Smooth muscle cell (in vitro differentiated cells): Measurements from ENCODE around the gene PODXL2. TPM values are rescaled to one million over a fixed set of nuclear protein-coding genes. Genes with fewer than 3 reads are reported as not detected.

Experiments used
- DNase-seq: peaks from one replicate; lab custom pipeline; 2025; ENCODE audit not compliant: unreplicated experiment; lab: John Stamatoyannopoulos, UW
- H2AFZ ChIP-seq: fragments of 200-600 bp; sonication (generic); 2 replicates; pipeline ENCODE4 v1.6.0; 2016; ENCODE audit warnings: antibody characterized with exemption, low read depth, mild to moderate bottlenecking
- H3F3A ChIP-seq: fragments of 200-600 bp; sonication (generic); 2 replicates; pipeline ENCODE4 v1.6.0; 2017; ENCODE audit warnings: antibody characterized with exemption, low read depth
- H3K27ac ChIP-seq: fragments of 200-600 bp; sonication (generic); 2 replicates; pipeline ENCODE4 v1.5.1; 2016; ENCODE audit warnings: low read depth, mild to moderate bottlenecking
- H3K27me3 ChIP-seq: fragments of 200-600 bp; sonication (generic); 2 replicates; pipeline ENCODE4 v1.6.1; 2016; ENCODE audit warnings: low read depth, mild to moderate bottlenecking
- H3K36me3 ChIP-seq: fragments of 200-600 bp; sonication (generic); 2 replicates; pipeline ENCODE4 v1.5.1; 2016; ENCODE audit warnings: low read depth
- H3K4me1 ChIP-seq: fragments of 200-600 bp; sonication (generic); 2 replicates; pipeline ENCODE4 v1.5.1; 2016; ENCODE audit warnings: low read depth
- H3K4me2 ChIP-seq: fragments of 200-600 bp; sonication (generic); 2 replicates; pipeline ENCODE4 v1.6.0; 2016; ENCODE audit warnings: mild to moderate bottlenecking
- H3K4me3 ChIP-seq: fragments of 200-600 bp; sonication (generic); 2 replicates; pipeline ENCODE4 v1.5.1; 2016; ENCODE audit warnings: mild to moderate bottlenecking
- H3K79me2 ChIP-seq: fragments of 200-600 bp; sonication (generic); 2 replicates; pipeline ENCODE4 v1.6.0; 2016; ENCODE audit warnings: low read depth, mild to moderate bottlenecking
- H3K9ac ChIP-seq: fragments of 200-600 bp; sonication (generic); 2 replicates; pipeline ENCODE4 v1.6.0; 2016; ENCODE audit warnings: low read depth
- H3K9me3 ChIP-seq: fragments of 200-600 bp; sonication (generic); replicated peaks from 2 replicates; pipeline ENCODE4 v1.5.1; 2016; ENCODE audit warnings: low read depth
- H4K20me1 ChIP-seq: fragments of 200-600 bp; sonication (generic); 2 replicates; pipeline ENCODE4 v1.6.0; 2016; ENCODE audit warnings: low read depth
- WGBS: methylation state at CpG from one replicate; pipeline ENCODE4 v1.1.7; 2016; ENCODE audit warnings: low lambda C conversion rate; 5-methylcytosine and 5-hydroxymethylcytosine counted together
- polyA plus RNA-seq: library from polyadenylated mRNA; unstranded; fragments of >200 nt; fragmentation: Nextera tagmentation; extraction: Ambion mirVana; gene quantifications from 2 replicates; pipeline ENCODE4 v1.2.1, GENCODE V29; 2016
- total RNA-seq: library from RNA; depleted of rRNA; stranded (reverse); fragments of >200 nt; gene quantifications from 2 replicates; pipeline ENCODE4 v1.2.3, GENCODE V29; 2014
- TF ChIP-seq, protein P1 (sequence below): fragments of 200-600 bp; sonication (generic); IDR thresholded peaks from 2 replicates; pipeline ENCODE4 v1.5.1; 2017; ENCODE audit warnings: borderline replicate concordance, mild to moderate bottlenecking, antibody characterized with exemption; ENCODE audit not compliant: insufficient read depth, poor library complexity, severe bottlenecking

Gene PODXL2
- total and polyA plus RNA-seq, 2 experiments from 2014 or later, result 4.1 to 9.7 TPM

- H3K9ac ChIP-seq, result no peak overlapping the region
- DNase-seq, result no peak
- H3K27me3 ChIP-seq, result peaks cover 25% of the 10 kb centered on the region
- no peaks in the 10 kb centered on the region for H4K20me1 ChIP-seq
- no peaks in the 10 kb centered on the region for H3F3A ChIP-seq
- H2AFZ ChIP-seq, result no peak overlapping the region
- no peaks in the 10 kb centered on the region for H3K79me2 ChIP-seq
- H3K4me3 ChIP-seq, result no peak overlapping the region
- H3K9me3 ChIP-seq, result no peaks in the 10 kb centered on the region
- no peak overlapping the region for H3K4me2 ChIP-seq
- 94% methylated on average over 8 of the region's 8 CpGs for WGBS
- H3K4me1 ChIP-seq, result no peaks in the 10 kb centered on the region
- TF ChIP-seq, protein P1, sequence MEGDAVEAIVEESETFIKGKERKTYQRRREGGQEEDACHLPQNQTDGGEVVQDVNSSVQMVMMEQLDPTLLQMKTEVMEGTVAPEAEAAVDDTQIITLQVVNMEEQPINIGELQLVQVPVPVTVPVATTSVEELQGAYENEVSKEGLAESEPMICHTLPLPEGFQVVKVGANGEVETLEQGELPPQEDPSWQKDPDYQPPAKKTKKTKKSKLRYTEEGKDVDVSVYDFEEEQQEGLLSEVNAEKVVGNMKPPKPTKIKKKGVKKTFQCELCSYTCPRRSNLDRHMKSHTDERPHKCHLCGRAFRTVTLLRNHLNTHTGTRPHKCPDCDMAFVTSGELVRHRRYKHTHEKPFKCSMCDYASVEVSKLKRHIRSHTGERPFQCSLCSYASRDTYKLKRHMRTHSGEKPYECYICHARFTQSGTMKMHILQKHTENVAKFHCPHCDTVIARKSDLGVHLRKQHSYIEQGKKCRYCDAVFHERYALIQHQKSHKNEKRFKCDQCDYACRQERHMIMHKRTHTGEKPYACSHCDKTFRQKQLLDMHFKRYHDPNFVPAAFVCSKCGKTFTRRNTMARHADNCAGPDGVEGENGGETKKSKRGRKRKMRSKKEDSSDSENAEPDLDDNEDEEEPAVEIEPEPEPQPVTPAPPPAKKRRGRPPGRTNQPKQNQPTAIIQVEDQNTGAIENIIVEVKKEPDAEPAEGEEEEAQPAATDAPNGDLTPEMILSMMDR, result no peak
- no peaks in the 10 kb centered on the region for H3K36me3 ChIP-seq
- no peak overlapping the region for H3K27ac ChIP-seq
Measured at GRCh38 chr3:127622772-127623576, 6.0 kb upstream of the PODXL2 start.

GRCh38 chr3:127624063-127624462 is 4.9 kb upstream of the PODXL2 start:
- DNase-seq, result no peak
- TF ChIP-seq, protein P1, result no peak
- Histone ChIP-seq H3K4me1 (no peaks in the 10 kb centered on the region), H2AFZ (no peak overlapping the region), H3K36me3 (no peaks in the 10 kb centered on the region), H3K27ac (no peak overlapping the region), H4K20me1 (no peaks in the 10 kb centered on the region), H3K4me3 (no peak overlapping the region), H3K79me2 (no peaks in the 10 kb centered on the region), H3K27me3 (peaks cover 33% of the 10 kb centered on the region), H3F3A (no peaks in the 10 kb centered on the region), H3K9ac (no peak overlapping the region), H3K4me2 (no peak overlapping the region), H3K9me3 (no peaks in the 10 kb centered on the region)
- 93% methylated on average over 5 of the region's 5 CpGs for WGBS

DNA sequence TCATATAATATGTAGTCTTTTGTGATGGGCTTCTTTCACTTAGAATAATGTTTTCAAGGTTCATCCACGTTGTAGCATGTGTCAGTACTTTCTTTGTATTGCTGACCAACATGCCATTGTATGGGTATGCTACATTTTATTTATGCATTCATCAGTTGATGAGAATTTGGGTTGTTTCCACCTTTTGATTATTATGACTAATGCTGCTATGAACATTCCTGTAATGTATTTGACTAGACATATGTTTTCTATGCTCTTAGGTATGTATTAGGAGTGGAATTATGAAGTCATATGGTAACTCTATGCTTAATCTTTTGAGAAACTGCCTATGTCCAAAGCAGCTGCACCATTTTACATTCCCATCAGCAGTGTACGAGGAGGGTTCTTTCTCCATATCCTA is 3.2 kb upstream of the PODXL2 start:
- H3K79me2 ChIP-seq, result no peaks in the 10 kb centered on the region
- no peak overlapping the region for H2AFZ ChIP-seq
- H3F3A ChIP-seq, result no peaks in the 10 kb centered on the region
- H3K27me3 ChIP-seq, result peaks cover 48% of the 10 kb centered on the region
- no peak overlapping the region for H3K9ac ChIP-seq
- 74% methylated on average over 2 of the region's 2 CpGs for WGBS
- TF ChIP-seq, protein P1, result no peak
- H3K4me1 ChIP-seq, result no peaks in the 10 kb centered on the region
- H3K36me3 ChIP-seq, result no peaks in the 10 kb centered on the region
- no peak overlapping the region for H3K27ac ChIP-seq
- no peak overlapping the region for H3K4me2 ChIP-seq
- no peaks in the 10 kb centered on the region for H3K9me3 ChIP-seq
- H4K20me1 ChIP-seq, result no peaks in the 10 kb centered on the region
- no peak overlapping the region for H3K4me3 ChIP-seq
- DNase-seq, result no peak

GRCh38 chr3:127628426-127628787 is 578 bp upstream of the PODXL2 start:
- Histone ChIP-seq H2AFZ (no peak overlapping the region), H3K27me3 (peaks cover 60% of the 10 kb centered on the region), H3K79me2 (no peaks in the 10 kb centered on the region), H3K27ac (no peak overlapping the region), H3K4me2 (no peak overlapping the region), H3K9ac (no peak overlapping the region), H3K36me3 (no peaks in the 10 kb centered on the region), H3K4me1 (no peaks in the 10 kb centered on the region), H4K20me1 (no peaks in the 10 kb centered on the region), H3F3A (no peaks in the 10 kb centered on the region), H3K9me3 (no peaks in the 10 kb centered on the region), H3K4me3 (peak overlapping the region; percentile 28)
- TF ChIP-seq, protein P1, result no peak
- DNase-seq, result no peak
- 95% methylated on average over 4 of the region's 4 CpGs for WGBS
